Heart left ventricle (tissue), 13 donors: Measurements from ENCODE around the gene KRT20.

Experiments
- CTCF ChIP-seq, 12 donors: fragments of 200-600 bp; sonication (generic) in 4 of 12; IDR thresholded peaks; one replicate each; pipeline versions ENCODE4 v1.5.0 to v1.8.0; 2018 to 2022; ENCODE audit warnings: antibody characterized with exemption in 12 of 12, mild to moderate bottlenecking in 5 of 12
- POLR2A ChIP-seq, 2 donors: fragments of 450-650 bp; IDR thresholded peaks; one replicate each; pipeline ENCODE4 v1.6.1; 2017; ENCODE audit warnings: antibody characterized with exemption in 2 of 2, mild to moderate bottlenecking in 2 of 2, moderate library complexity in 2 of 2
- donor health status: ischemic (EF 13 %, LVEDD 7.1; RV severe dilation, severe dysfunction).
- donor health status: DM: no; HTN: yes; CAD: no.
- donor health status: DM: no; HTN: no; CAD: no.
- donor health status: ischemic (EF 25% LVEDD 6.9; RV normal size, moderate dysfunction).
- donor health status: ischemic (EF 25% LVEDD 5.7; RV mildly dilated, moderate dysfunction).
- donor health status: ischemic (EF 35%, LVEDD 5.7; RV mildly dilated, moderate dysfunction).
- donor health status: nonischemic (EF 11% LVEDD 7.7; RV severe dilation, severe dysfunction).
- donor health status: DM: yes; HTN: yes; CAD: no.
- donor health status: PGD.
- donor health status: ischemic (EF 29% LVEDD 5.4; RV normal size, mild dysfunction).
- donor health status: nonischemic (EF 23%, LVEDD 6.1; RV moderate dilation, normal function).

- TF ChIP-seq POLR2A (IDR thresholded peaks at IDR 0.05), result no peak
- no peak for TF ChIP-seq CTCF (IDR thresholded peaks at IDR 0.05)
These were observed 11.8 kb downstream of the KRT20 start for GRCh38 chr17:40873255-40873654.
